ENCODE measurements around the gene INSYN2A. TPM values are rescaled to one million over a fixed set of nuclear protein-coding genes. Genes with fewer than 3 reads are reported as not detected.

INSYN2A gene
- total RNA-seq, 1 donor from 2014 or later: not detected

DNA sequence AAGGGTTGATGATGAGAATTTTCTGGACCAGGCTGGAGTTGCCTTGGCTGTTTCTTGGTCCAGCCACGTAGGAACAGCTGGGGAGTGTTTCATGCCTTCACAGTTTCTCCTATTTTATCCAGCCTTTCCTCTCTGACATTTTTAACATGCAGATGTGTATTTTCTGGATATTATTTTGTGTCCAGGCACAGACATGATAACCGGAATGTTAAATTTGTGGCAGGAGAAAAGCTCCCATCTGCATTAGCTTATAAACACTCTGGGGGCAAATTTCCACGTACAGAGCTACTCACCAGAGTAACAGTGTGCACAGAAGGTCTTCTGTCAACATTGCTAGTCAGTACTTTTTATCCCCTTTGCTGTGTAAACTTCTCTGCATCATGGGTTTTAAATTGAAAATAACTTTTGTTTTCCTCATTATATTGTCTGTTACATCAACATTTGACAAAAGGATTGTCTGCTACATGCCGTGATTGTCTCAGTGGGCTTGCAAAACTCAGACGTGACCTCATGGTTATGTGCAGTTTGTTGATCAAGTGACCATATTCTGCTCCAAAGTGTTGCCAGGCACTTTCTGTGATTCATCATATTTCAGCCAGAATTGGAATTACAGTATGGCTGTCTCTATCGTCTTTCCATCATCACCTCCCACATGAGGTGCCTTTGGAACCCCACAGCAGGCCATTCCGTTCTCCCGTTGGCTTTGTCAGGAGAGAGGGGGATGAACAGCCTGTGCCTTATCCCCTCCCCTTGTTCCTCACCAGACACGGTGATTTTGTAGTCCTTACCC is 41.4 kb downstream of the INSYN2A start:
- no peak for DNase-seq (ENCODE audit: low read depth in 2 of 2)

DNA sequence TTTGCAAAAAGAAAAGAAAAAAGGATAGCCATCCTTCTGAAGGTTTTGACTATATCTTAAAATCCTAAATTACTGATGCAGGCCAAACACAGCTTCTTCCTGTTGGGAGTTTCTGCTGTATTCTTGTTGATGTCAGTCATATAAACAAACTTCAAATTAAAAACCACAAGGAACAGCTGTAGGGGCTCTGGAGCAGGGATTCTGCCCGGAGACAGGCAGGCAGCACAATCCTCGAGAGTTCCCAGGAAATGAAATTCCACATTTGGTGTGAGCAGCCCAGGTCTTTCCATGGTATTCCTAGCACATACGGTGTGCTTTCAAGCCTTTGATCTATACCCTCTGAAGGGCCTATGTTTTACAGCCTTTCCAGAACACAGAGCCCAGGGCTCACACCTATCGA is 43.2 kb downstream of the INSYN2A start:
- no peak for DNase-seq (ENCODE audit: low read depth in 2 of 2)

DNA sequence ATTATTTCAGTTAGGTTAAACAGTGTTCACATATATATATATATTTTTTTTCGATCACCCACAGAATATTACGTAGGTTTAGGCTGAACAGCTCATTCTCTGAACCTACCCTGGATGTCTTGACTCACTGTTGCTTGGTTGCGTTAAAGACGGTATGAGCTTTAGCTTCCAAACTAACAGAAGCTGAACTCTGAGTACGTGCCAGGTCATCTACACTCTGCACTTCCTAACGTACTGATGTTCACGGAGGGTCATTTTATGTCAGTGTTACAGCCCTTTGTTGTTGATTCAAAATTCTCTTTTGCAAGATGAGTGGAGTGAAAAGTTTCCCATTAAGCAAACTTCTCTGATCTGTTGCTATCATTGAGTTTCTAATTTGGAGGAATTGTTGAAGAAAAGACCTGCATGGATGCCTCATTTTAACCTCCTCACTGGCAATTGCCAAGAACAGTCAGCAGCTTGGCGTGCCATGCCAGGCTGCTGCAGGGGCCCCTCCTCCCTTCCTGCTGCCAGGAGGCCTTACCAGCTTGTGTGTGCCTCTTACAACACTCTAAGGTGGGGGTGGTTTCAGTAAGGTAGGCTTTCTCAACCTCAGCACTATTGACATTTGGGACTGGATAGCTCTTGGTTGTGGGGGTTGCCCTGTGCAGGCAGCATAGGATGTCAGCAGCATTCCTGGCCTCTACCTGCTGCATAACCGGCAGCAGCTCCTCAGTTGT is 44.3 kb downstream of the INSYN2A start:
- DNase-seq (ENCODE audit: low read depth in 2 of 2): no peak

DNA sequence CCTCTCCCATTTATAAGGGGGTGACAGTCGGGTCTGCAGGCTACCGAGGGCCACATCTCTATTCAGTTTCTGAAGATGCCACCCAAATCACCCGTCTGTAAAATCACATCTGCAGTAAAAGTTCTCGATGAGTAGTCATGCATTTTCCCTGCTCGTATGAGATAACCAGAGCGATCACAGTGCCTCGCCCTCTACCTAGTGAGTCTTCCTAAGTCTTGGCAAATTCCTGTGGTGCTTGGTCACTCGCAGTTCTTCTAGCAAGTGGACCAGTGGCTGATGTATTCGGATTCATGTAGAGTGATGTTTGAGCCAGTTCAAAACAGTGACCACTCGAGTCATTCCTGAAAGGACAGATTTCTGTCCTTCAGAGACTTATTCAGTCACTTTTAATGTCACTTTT is 44.9 kb downstream of the INSYN2A start:
- no peak for DNase-seq (ENCODE audit: low read depth in 2 of 2)

DNA sequence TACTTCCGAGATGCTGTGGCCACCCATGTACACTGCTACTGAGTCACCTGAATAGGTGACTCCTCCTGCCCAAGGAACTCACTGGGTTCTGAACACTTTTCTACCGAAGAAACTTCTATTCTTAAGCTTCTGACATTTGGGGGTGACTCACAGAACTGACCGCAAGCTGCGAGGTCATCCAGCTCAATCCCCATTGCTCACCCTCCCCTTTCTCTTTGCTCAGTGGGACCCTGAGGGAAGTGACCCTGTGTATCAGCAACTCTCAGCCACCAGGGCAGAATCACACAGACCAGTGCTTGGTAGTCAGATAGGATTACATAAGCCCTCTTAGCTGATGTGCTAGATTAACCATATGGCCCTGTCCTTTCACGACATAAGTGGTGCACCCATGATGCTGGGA is 46.3 kb downstream of the INSYN2A start:
- DNase-seq (ENCODE audit: low read depth in 2 of 2): no peak

DNA sequence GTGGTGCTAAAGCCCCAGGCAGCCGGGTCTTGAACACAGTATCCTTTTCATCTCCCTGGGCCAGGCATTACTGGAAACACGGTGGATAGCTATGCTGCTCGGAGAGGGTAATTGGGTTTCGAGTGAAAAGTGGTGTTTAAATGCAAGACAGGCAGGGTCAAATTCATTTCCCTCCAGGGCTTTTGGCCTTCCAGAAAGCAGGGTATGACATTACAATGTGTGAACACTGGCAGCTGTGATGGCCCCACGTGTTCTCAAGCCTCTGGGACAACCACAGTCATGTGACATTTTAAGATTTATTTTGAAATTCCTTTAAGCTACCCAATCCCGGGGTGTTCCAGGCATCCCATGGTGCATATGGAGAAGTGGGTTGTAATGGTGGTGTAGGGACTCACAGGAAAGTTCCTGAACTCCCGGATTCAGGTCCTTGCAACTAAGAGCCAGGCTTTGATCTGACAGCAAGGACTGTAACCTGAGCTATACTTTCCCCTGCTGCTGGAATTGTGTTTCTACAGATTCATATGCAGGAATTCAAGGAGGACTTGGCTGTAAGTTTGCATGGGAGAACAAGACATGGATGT is 46.8 kb downstream of the INSYN2A start:
- no peak for DNase-seq (ENCODE audit: low read depth in 2 of 2)

DNA sequence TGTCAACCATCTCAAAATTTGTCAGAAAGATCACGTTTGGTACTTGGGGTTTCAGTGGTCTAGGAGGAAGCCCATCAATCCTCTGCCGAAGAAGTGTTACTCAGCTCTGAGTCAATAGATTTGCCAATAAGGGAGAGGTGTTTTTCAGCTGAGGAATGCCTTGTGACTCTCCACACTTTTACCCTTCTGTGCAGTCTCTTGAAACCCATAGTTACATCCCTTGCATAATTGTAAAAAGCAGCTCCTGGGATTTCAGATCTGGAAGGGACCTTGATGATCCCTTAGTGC is 47.5 kb downstream of the INSYN2A start:
- peak in 1 of 2 donors; percentile 38 for DNase-seq (ENCODE audit: low read depth in 2 of 2)

DNA sequence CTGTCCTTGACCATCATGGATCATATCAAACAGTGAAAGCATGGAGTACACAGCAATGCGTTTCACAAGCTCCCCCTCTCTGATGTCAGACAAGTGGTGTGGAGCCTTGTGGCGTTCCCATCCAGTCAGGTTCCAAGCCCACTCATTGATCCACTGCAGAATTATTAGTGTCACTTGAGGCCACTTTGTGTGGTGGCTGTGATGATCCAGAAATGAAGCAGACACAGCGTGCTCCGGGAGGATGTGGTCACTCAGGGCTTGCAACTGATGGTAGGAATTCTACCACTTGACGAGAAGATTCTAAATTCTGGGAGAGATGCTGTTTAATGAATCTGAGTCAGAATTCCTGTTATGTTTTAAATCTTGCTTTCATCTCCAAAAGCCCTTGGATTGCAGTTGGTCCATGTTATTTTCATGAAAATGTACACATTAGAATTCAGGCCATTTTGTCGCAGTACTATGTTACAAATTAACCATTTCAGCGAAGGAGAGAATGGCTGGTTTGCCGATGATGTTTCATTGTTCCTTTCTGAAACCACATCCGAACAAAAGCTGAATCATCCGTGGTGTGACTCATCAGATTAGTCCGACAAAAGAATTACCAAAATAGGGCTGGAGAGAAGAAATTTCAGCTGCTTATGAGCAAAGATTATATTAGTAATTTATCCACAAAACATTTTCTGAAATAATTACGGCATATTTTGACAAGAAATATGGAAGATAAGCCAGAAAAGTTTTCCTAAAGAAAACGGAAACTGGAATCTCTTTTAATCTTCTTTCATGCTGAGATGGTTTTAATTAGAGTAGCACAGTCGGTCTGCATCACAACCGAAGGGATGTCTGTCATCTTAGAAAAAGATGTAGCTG is 48.1 kb downstream of the INSYN2A start:
- DNase-seq (ENCODE audit: low read depth in 2 of 2): peak; percentile 43 to 85

DNA sequence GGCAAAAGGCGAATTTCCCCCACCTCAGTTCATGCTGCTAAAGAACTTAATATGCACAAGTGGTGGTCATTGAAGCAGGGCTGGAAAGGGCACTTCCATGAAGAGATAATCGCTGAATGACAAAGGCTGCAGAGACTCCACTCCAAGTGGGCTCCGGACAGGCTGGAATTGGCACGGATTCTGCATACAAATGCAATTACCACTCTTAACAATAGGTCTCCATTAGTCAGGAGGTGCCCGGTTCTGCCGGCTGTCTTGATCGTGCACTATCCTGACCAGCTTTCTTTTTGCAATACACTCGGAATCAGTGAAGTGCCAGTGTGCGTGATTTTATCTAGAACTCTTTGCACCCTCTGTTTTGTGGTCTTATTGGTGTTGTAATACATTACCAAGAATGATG is 49.7 kb downstream of the INSYN2A start:
- DNase-seq (ENCODE audit: low read depth in 2 of 2): no peak

Data from dermis microvascular lymphatic vessel endothelial cell (primary cell).